Urinary bladder (tissue), 4 donors: ENCODE data around the gene EFEMP2. TPM values are rescaled to one million over a fixed set of nuclear protein-coding genes. Genes with fewer than 3 reads are reported as not detected.
A peak's percentile ranks its signal among the peaks of the same experiment; 100 is the strongest.

Experiments
- DNase-seq: peaks from one replicate; pipeline ENCODE4 v3.0.0-alpha.2; 2015; ENCODE audit errors: extremely low spot score
- H3K27ac ChIP-seq: one replicate; pipeline ENCODE4 v1.5.1; 2013; ENCODE audit warnings: low read depth, mild to moderate bottlenecking, moderate library complexity
- H3K36me3 ChIP-seq: one replicate; pipeline ENCODE4 v1.6.1; 2013; ENCODE audit warnings: mild to moderate bottlenecking, moderate library complexity; ENCODE audit not compliant: insufficient read depth
- H3K4me1 ChIP-seq: one replicate; pipeline ENCODE4 v1.6.1; 2013; ENCODE audit warnings: mild to moderate bottlenecking, moderate library complexity; ENCODE audit not compliant: insufficient read depth
- H3K4me3 ChIP-seq: one replicate; pipeline ENCODE4 v1.5.1; 2013; ENCODE audit warnings: low read depth, low read length
- WGBS: extraction: QIAGEN DNeasy Blood & Tissue Kit; methylation state at CpG from one replicate; pipeline ENCODE4 v1.1.7; 2013; 5-methylcytosine and 5-hydroxymethylcytosine counted together
- polyA plus RNA-seq: library from polyadenylated mRNA; stranded (reverse); fragments of 200-250 nt; gene quantifications from one replicate; pipeline ENCODE4 v1.2.3, GENCODE V29; 2013
- total RNA-seq: library from RNA; depleted of rRNA; stranded (reverse); fragments of >200 nt; gene quantifications from one replicate; pipeline ENCODE4 v1.2.3, GENCODE V29; 2014
- donor health status: healthy with polysubstance abuse.
- donor health status: healthy.

Gene EFEMP2
- total and polyA plus RNA-seq, 2 donors = 43.3 to 120 TPM

- H3K4me3 ChIP-seq = no peak overlapping the region
- WGBS = 87% methylated on average over 24 of the region's 24 CpGs
- no peak for DNase-seq
- no peaks in the 10 kb centered on the region for H3K36me3 ChIP-seq
- no peaks in the 10 kb centered on the region for H3K4me1 ChIP-seq
- no peak overlapping the region for H3K27ac ChIP-seq
Measured at GRCh38 chr11:65862941-65863888, 9.4 kb downstream of the EFEMP2 start.

- WGBS = 87% methylated on average over 5 of the region's 5 CpGs
- H3K4me3 ChIP-seq = no peak overlapping the region
- no peaks in the 10 kb centered on the region for H3K36me3 ChIP-seq
Measured at GRCh38 chr11:65862191-65862735, 10.3 kb downstream of the EFEMP2 start.

GRCh38 chr11:65861533-65862183 is 10.9 kb downstream of the EFEMP2 start:
- Histone ChIP-seq H3K36me3 (no peaks in the 10 kb centered on the region), H3K4me3 (no peak overlapping the region), H3K4me1 (no peaks in the 10 kb centered on the region), H3K27ac (no peak overlapping the region)
- 86% methylated on average over 13 of the region's 13 CpGs for WGBS
- DNase-seq = no peak

More at GRCh38 chr11:65862191-65862735, 10.3 kb downstream of the EFEMP2 start:
- no peak overlapping the region for H3K27ac ChIP-seq
- no peaks in the 10 kb centered on the region for H3K4me1 ChIP-seq
- DNase-seq = no peak

GRCh38 chr11:65861165-65861505 is 11.5 kb downstream of the EFEMP2 start:
- 7% methylated on average over 14 of the region's 14 CpGs for WGBS
- Histone ChIP-seq H3K36me3 (no peaks in the 10 kb centered on the region), H3K27ac (peak overlapping the region; percentile 95), H3K4me1 (no peaks in the 10 kb centered on the region), H3K4me3 (peak overlapping the region; percentile 72)
- DNase-seq = no peak

- H3K36me3 ChIP-seq = no peaks in the 10 kb centered on the region
- DNase-seq = peak; percentile 97
- WGBS = under 1% methylated on average over 78 of the region's 78 CpGs
Measured at GRCh38 chr11:65860278-65861164, 12.1 kb downstream of the EFEMP2 start, which contains the start of gene MUS81. MUS81 (plus strand) TSS chr11:65860433; CDS start chr11:65860754, 321 bp downstream.

GRCh38 chr11:65859812-65860277 is 12.8 kb downstream of the EFEMP2 start:
- H3K4me3 ChIP-seq = peak overlapping the region; percentile 21
- H3K4me1 ChIP-seq = no peaks in the 10 kb centered on the region
- no peaks in the 10 kb centered on the region for H3K36me3 ChIP-seq
- no peak for DNase-seq
- WGBS = 1% methylated on average over 16 of the region's 16 CpGs
- H3K27ac ChIP-seq = peak overlapping the region; percentile 95

More at GRCh38 chr11:65860278-65861164, 12.1 kb downstream of the EFEMP2 start, which contains the start of gene MUS81:
- Histone ChIP-seq H3K4me3 (peak within 1 kb of the TSS; percentile 72), H3K4me1 (no peaks in the 10 kb centered on the region), H3K27ac (peak within 1 kb of the TSS; percentile 95)

GRCh38 chr11:65859095-65859811 is 13.3 kb downstream of the EFEMP2 start:
- WGBS = under 1% methylated on average over 46 of the region's 46 CpGs
- no peaks in the 10 kb centered on the region for H3K4me1 ChIP-seq
- peak overlapping the region; percentile 95 for H3K27ac ChIP-seq
- H3K4me3 ChIP-seq = peak overlapping the region; percentile 34
- H3K36me3 ChIP-seq = no peaks in the 10 kb centered on the region
- peak; percentile 94 for DNase-seq

GRCh38 chr11:65858681-65859087 is 13.9 kb downstream of the EFEMP2 start:
- no peak for DNase-seq
- peak overlapping the region; percentile 34 for H3K4me3 ChIP-seq
- no peaks in the 10 kb centered on the region for H3K36me3 ChIP-seq
- no peaks in the 10 kb centered on the region for H3K4me1 ChIP-seq
- under 1% methylated on average over 10 of the region's 10 CpGs for WGBS
- H3K27ac ChIP-seq = peak overlapping the region; percentile 95

- Histone ChIP-seq H3K4me1 (no peaks in the 10 kb centered on the region), H3K27ac (peak within 1 kb of the TSS; percentile 95), H3K36me3 (no peaks in the 10 kb centered on the region), H3K4me3 (peak within 1 kb of the TSS; percentile 91)
- DNase-seq = peak; percentile 91
- under 1% methylated on average over 92 of the region's 92 CpGs for WGBS
Measured at GRCh38 chr11:65857853-65858680, 14.5 kb downstream of the EFEMP2 start, which contains the start of gene CFL1. CFL1 (minus strand) TSS chr11:65858180; CDS start chr11:65858099, 81 bp downstream.

GRCh38 chr11:65857500-65857852 is 15.1 kb downstream of the EFEMP2 start:
- no peak for DNase-seq
- Histone ChIP-seq H3K27ac (peak overlapping the region; percentile 93), H3K4me3 (peak overlapping the region; percentile 91), H3K36me3 (peaks cover 3% of the 10 kb centered on the region), H3K4me1 (no peaks in the 10 kb centered on the region)
- WGBS = under 1% methylated on average over 48 of the region's 49 CpGs

GRCh38 chr11:65856689-65857499 is 15.7 kb downstream of the EFEMP2 start:
- H3K4me3 ChIP-seq = peak overlapping the region; percentile 91
- no peaks in the 10 kb centered on the region for H3K4me1 ChIP-seq
- peak overlapping the region; percentile 93 for H3K27ac ChIP-seq
- 1% methylated on average over 57 of the region's 57 CpGs for WGBS
- peaks cover 5% of the 10 kb centered on the region for H3K36me3 ChIP-seq
- DNase-seq = no peak
